Keratinocyte (primary cell): ENCODE results near the gene GPLD1. TPM values are rescaled to one million over a fixed set of nuclear protein-coding genes. Genes with fewer than 3 reads are reported as not detected.

Experiments
- DNase-seq: peaks from one replicate; pipeline ENCODE4 v3.0.0-alpha.2; 2011; ENCODE audit warnings: low read depth, missing footprints, low spot score
- FAIRE-seq: peaks from 2 replicates; lab custom pipeline; 2011; peaks lifted over from hg19 to GRCh38; lab: Jason Lieb, UNC
- H2AFZ ChIP-seq: 2 replicates; pipeline ENCODE4 v1.6.0; 2012; ENCODE audit warnings: low read length, control low read depth, inconsistent platforms; ENCODE audit not compliant: control insufficient read depth
- H3K27ac ChIP-seq: 2 replicates; pipeline ENCODE4 v1.5.1; 2011; ENCODE audit warnings: low read length; ENCODE audit not compliant: control insufficient read depth, insufficient read depth
- H3K27me3 ChIP-seq: 3 replicates; pipeline ENCODE4 v1.6.0; 2011; ENCODE audit warnings: low read length; ENCODE audit not compliant: control insufficient read depth, insufficient read depth; ENCODE audit errors: extremely low read depth
- H3K36me3 ChIP-seq, 2 experiments: 2 replicates in 1 of 2; 3 replicates in 1 of 2; pipeline ENCODE4 v1.5.1; 2011; ENCODE audit warnings: low read length in 2 of 2, mild to moderate bottlenecking in 1 of 2; ENCODE audit not compliant: control insufficient read depth in 2 of 2, insufficient read depth in 2 of 2; ENCODE audit errors: extremely low read depth in 1 of 2
- H3K4me1 ChIP-seq: 3 replicates; pipeline ENCODE4 v1.5.1; 2011; ENCODE audit warnings: low read length; ENCODE audit not compliant: control insufficient read depth, insufficient read depth; ENCODE audit errors: extremely low read depth
- H3K4me2 ChIP-seq: 3 replicates; pipeline ENCODE4 v1.6.0; 2011; ENCODE audit warnings: low read depth, low read length; ENCODE audit not compliant: control insufficient read depth, insufficient read depth; ENCODE audit errors: extremely low read depth
- H3K4me3 ChIP-seq, 3 experiments: fragments of 200-600 bp in 1 of 3; sonication (generic) in 1 of 3; 2 replicates in 2 of 3; 3 replicates in 1 of 3; pipeline ENCODE4 v1.5.1; 2011 to 2016; ENCODE audit warnings: low read length in 3 of 3, mild to moderate bottlenecking in 3 of 3, control low read depth in 2 of 3, inconsistent platforms in 1 of 3, low read depth in 1 of 3, mixed read lengths in 1 of 3, mixed run types in 1 of 3, moderate library complexity in 1 of 3; ENCODE audit not compliant: control insufficient read depth in 2 of 3, insufficient read depth in 2 of 3; ENCODE audit errors: extremely low read depth in 1 of 3
- H3K79me2 ChIP-seq: 2 replicates; pipeline ENCODE4 v1.6.0; 2012; ENCODE audit warnings: low read length; ENCODE audit not compliant: control insufficient read depth, insufficient read depth
- H3K9ac ChIP-seq: 3 replicates; pipeline ENCODE4 v1.6.0; 2011; ENCODE audit warnings: low read length; ENCODE audit not compliant: control insufficient read depth, insufficient read depth; ENCODE audit errors: extremely low read depth
- H3K9me1 ChIP-seq: 3 replicates; pipeline ENCODE4 v1.6.0; 2011; ENCODE audit warnings: low read length; ENCODE audit not compliant: control insufficient read depth, insufficient read depth; ENCODE audit errors: extremely low read depth
- H3K9me3 ChIP-seq: 2 replicates; pipeline ENCODE4 v1.5.1; 2012; ENCODE audit warnings: low read depth, low read length; ENCODE audit not compliant: control insufficient read depth
- H4K20me1 ChIP-seq: 3 replicates; pipeline ENCODE4 v1.6.0; 2011; ENCODE audit warnings: low read length; ENCODE audit not compliant: control insufficient read depth, insufficient read depth; ENCODE audit errors: extremely low read depth
- CTCF ChIP-seq, 3 experiments: IDR thresholded peaks in 1 of 3; conservative IDR thresholded peaks in 1 of 3; optimal IDR thresholded peaks in 1 of 3; 2 replicates in 2 of 3; 3 replicates in 1 of 3; pipeline versions ENCODE3 to v1.5.1; 2011; ENCODE audit warnings: low read length in 3 of 3, mild to moderate bottlenecking in 3 of 3, moderate library complexity in 2 of 3, control low read depth in 1 of 3, inconsistent platforms in 1 of 3; ENCODE audit not compliant: insufficient read depth in 2 of 3; ENCODE audit errors: extremely low read depth in 1 of 3
- EZH2 ChIP-seq: IDR thresholded peaks from one replicate; pipeline ENCODE4 v1.6.1; 2012; ENCODE audit warnings: inconsistent platforms, mild to moderate bottlenecking, low read length, moderate library complexity
- dilution Hi-C: fragments of 300-500 bp; cut with MboI; formaldehyde crosslinking; loops from one replicate; pipeline ENCODE4 v1.7.0; 2020; ENCODE audit warnings: low sequenced_read_pairs; ENCODE audit not compliant: extremely low pct_ligation_motif_present
- polyA plus RNA-seq, 5 experiments: library from polyadenylated mRNA; depleted of rRNA in 3 of 5; stranded (reverse) in 3 of 5; stranded (forward) in 1 of 5; unstranded in 1 of 5; fragments of >200 nt; gene quantifications; 1 replicate in 1 of 5; 2 replicates in 3 of 5; 3 replicates in 1 of 5; pipeline versions ENCODE4 v1.2.1 to v1.2.3, GENCODE V29; 2011 to 2012; ENCODE audit warnings: missing spikeins in 2 of 5, low read depth in 1 of 5, low replicate concordance in 1 of 5

The GPLD1 gene
- polyA plus RNA-seq, 1 donor (not counting 4 experiments of a cell fraction or from before 2014, with no cell fraction given), result 0.07 TPM

- no peak overlapping the region for H3K27ac ChIP-seq
- H3K4me2 ChIP-seq, result no peak overlapping the region
- no peak overlapping the region for H3K4me3 ChIP-seq
- H3K27me3 ChIP-seq, result no peaks in the 10 kb centered on the region
- no peak for DNase-seq
- H3K9me1 ChIP-seq, result no peaks in the 10 kb centered on the region
- no peaks in the 10 kb centered on the region for H3K79me2 ChIP-seq
- no peaks in the 10 kb centered on the region for H3K4me1 ChIP-seq
- dilution Hi-C loops, result loop anchor here (25.0 kb wide), 1 partner anchor 108 kb away; no protein-coding TSS in a partner anchor
- no peak for FAIRE-seq
- TF ChIP-seq CTCF (optimal IDR thresholded peaks at IDR 0.05 in 1 of 3, IDR thresholded peaks at IDR 0.05 in 1 of 3, conservative IDR thresholded peaks at IDR 0.05 in 1 of 3; ENCODE audit: extremely low read depth in 1 of 3, insufficient read depth in 2 of 3, low read length in 3 of 3), result no peak
- no peak for TF ChIP-seq EZH2
- H4K20me1 ChIP-seq, result no peaks in the 10 kb centered on the region
- no peaks in the 10 kb centered on the region for H3K9me3 ChIP-seq
- H3K9ac ChIP-seq, result no peak overlapping the region
- no peaks in the 10 kb centered on the region for H3K36me3 ChIP-seq
- no peak overlapping the region for H2AFZ ChIP-seq
These were observed 94.5 kb downstream of the GPLD1 start for GRCh38 chr6:24394780-24395437.

GRCh38 chr6:24394061-24394779 is 95.2 kb downstream of the GPLD1 start:
- H2AFZ ChIP-seq, result no peak overlapping the region
- no peak overlapping the region for H3K27ac ChIP-seq
- FAIRE-seq (no peak), DNase-seq (no peak)
- dilution Hi-C loops, result loop anchor here (25.0 kb wide), 1 partner anchor 107 kb away; no protein-coding TSS in a partner anchor
- H3K36me3 ChIP-seq, result no peaks in the 10 kb centered on the region
- no peak overlapping the region for H3K4me2 ChIP-seq
- no peaks in the 10 kb centered on the region for H4K20me1 ChIP-seq
- no peak for TF ChIP-seq CTCF (optimal IDR thresholded peaks at IDR 0.05 in 1 of 3, IDR thresholded peaks at IDR 0.05 in 1 of 3, conservative IDR thresholded peaks at IDR 0.05 in 1 of 3; ENCODE audit: extremely low read depth in 1 of 3, insufficient read depth in 2 of 3, low read length in 3 of 3)
- no peak for TF ChIP-seq EZH2
- H3K27me3 ChIP-seq, result no peaks in the 10 kb centered on the region
- no peaks in the 10 kb centered on the region for H3K9me1 ChIP-seq
- no peak overlapping the region for H3K9ac ChIP-seq
- H3K4me1 ChIP-seq, result no peaks in the 10 kb centered on the region
- no peak overlapping the region for H3K4me3 ChIP-seq
- H3K79me2 ChIP-seq, result no peaks in the 10 kb centered on the region
- H3K9me3 ChIP-seq, result no peaks in the 10 kb centered on the region
